GM12891 (cell line): ENCODE results near the gene LMNTD2.

Experiments
- PAX5 ChIP-seq: IDR thresholded peaks from 2 replicates; pipeline ENCODE4 v1.6.1; 2011; ENCODE audit warnings: low read length, moderate library complexity, mild to moderate bottlenecking; ENCODE audit not compliant: insufficient read depth, severe bottlenecking
- POLR2A ChIP-seq: IDR thresholded peaks from 2 replicates; pipeline ENCODE4 v1.6.1; 2011; ENCODE audit warnings: low read depth, low read length, control low read depth
- POLR2AphosphoS5 ChIP-seq: IDR thresholded peaks from 2 replicates; pipeline ENCODE4 v1.6.1; 2011; ENCODE audit warnings: low read depth, low read length, control low read depth
- POU2F2 ChIP-seq: IDR thresholded peaks from 2 replicates; pipeline ENCODE4 v1.6.1; 2011; ENCODE audit warnings: low read depth, mild to moderate bottlenecking, control low read depth, low read length, moderate library complexity
- TAF1 ChIP-seq: IDR thresholded peaks from 2 replicates; pipeline ENCODE4 v1.6.1; 2011; ENCODE audit warnings: low read depth, low read length, control low read depth

DNA sequence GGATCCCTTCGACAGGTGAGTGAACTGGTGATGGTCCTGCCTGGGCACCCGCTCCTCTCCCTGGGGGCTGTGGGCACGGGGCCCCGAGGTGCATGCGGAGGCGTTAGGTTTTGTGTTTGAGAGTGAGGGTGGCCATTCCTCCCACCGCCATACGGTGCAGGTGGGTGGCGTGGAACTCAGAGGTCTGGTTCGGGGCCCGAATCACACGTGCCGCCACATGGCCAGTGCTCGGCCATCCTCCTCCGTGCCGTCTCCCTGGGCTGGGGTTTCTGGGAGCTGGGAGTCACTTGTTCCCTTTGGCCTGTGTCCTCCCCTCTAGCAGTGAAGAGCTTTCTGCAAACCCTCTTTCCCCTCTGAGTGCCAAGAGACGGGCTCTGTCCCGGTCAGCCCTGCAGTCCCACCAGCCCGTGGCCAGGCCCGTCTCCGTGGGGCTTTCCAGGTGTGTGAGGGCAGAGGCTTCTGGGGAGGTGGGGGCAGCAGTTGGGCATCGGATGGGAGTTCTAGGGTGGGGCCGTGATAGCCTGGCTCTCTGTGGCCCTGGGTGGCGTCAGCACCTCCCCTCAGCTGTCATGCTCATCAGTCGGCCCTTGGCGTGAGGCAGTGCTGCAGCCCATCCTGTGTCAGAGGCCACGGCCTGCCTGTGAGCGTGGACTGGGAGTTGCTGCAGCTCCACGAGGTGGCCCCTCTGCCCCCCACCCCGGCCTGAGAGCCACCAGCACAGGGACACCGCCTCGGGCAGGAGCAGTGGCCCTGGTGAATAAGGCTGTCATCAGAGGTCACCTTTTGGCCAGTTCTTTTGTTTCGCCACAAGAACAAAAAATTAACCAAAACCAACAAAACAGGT, 45.0 kb upstream of the LMNTD2 start:
- TF ChIP-seq POLR2A (no peak), POU2F2 (no peak), PAX5 (no peak), TAF1 (no peak), POLR2AphosphoS5 (no peak)
